DND-41 (cell line): ENCODE data around the gene EPHA8.

Experiments used
- ATAC-seq: fragments of 200-7000 bp; cut with Tn5 transposase; 3 replicates; pipeline ENCODE4 v1.9.1; 2021; ENCODE audit warnings: low read depth; ENCODE audit not compliant: insufficient read depth
- DNase-seq: peaks from one replicate; pipeline ENCODE4 v3.0.0-alpha.2; 2020
- H2AFZ ChIP-seq: 2 replicates; pipeline ENCODE4 v1.6.0; 2012; ENCODE audit warnings: low read depth, low read length
- H3K27ac ChIP-seq: 2 replicates; pipeline ENCODE4 v1.5.1; 2012; ENCODE audit warnings: low read length, inconsistent platforms
- H3K27me3 ChIP-seq: fragments of 200-600 bp; sonication (generic); 2 replicates; pipeline ENCODE4 v1.6.0; 2012; ENCODE audit warnings: low read length, mild to moderate bottlenecking, inconsistent platforms; ENCODE audit not compliant: insufficient read depth, poor library complexity
- H3K36me3 ChIP-seq: 2 replicates; pipeline ENCODE4 v1.5.1; 2012; ENCODE audit warnings: low read length, inconsistent platforms; ENCODE audit not compliant: insufficient read depth
- H3K4me1 ChIP-seq: 2 replicates; pipeline ENCODE4 v1.5.1; 2012; ENCODE audit warnings: mild to moderate bottlenecking, low read length; ENCODE audit not compliant: insufficient read depth
- H3K4me2 ChIP-seq: 2 replicates; pipeline ENCODE4 v1.6.0; 2012; ENCODE audit warnings: mild to moderate bottlenecking, moderate library complexity, low read length, inconsistent platforms; ENCODE audit not compliant: insufficient read depth
- H3K4me3 ChIP-seq, 2 experiments: fragments of 200-600 bp in 1 of 2; shearing (Covaris generic) in 1 of 2; 2 replicates each; pipeline ENCODE4 v1.5.1; 2012 to 2016; ENCODE audit warnings: inconsistent platforms in 2 of 2, low read length in 2 of 2, mild to moderate bottlenecking in 2 of 2, low read depth in 1 of 2, moderate library complexity in 1 of 2
- H3K79me2 ChIP-seq: 2 replicates; pipeline ENCODE4 v1.6.0; 2012; ENCODE audit warnings: low read length, inconsistent platforms; ENCODE audit not compliant: insufficient read depth
- H3K9ac ChIP-seq: 2 replicates; pipeline ENCODE4 v1.6.0; 2012; ENCODE audit warnings: low read depth, mild to moderate bottlenecking, inconsistent platforms, low read length, moderate library complexity
- H3K9me3 ChIP-seq: 2 replicates; pipeline ENCODE4 v1.5.1; 2012; ENCODE audit warnings: low read length, moderate library complexity, mild to moderate bottlenecking, inconsistent platforms; ENCODE audit not compliant: insufficient read depth, severe bottlenecking
- H4K20me1 ChIP-seq: 2 replicates; pipeline ENCODE4 v1.6.0; 2012; ENCODE audit warnings: low read length; ENCODE audit not compliant: insufficient read depth
- EZH2 ChIP-seq: IDR thresholded peaks from 3 replicates; pipeline ENCODE4 v1.6.1; 2012; ENCODE audit warnings: borderline replicate concordance, low read depth, mild to moderate bottlenecking, moderate library complexity, low read length, inconsistent platforms; ENCODE audit not compliant: severe bottlenecking
- TF ChIP-seq, protein P1 (sequence below): IDR thresholded peaks from 2 replicates; pipeline ENCODE4 v1.5.1; 2012; ENCODE audit warnings: borderline replicate concordance, low read length, moderate library complexity, mild to moderate bottlenecking; ENCODE audit not compliant: poor library complexity, severe bottlenecking; ENCODE audit errors: extremely low read depth

The EPHA8 gene

GRCh38 chr1:22518379-22518778, 44.9 kb upstream of the EPHA8 start:
- no peaks in the 10 kb centered on the region for H4K20me1 ChIP-seq
- H3K4me2 ChIP-seq, result no peak overlapping the region
- TF ChIP-seq EZH2, result no peak
- TF ChIP-seq, protein P1, sequence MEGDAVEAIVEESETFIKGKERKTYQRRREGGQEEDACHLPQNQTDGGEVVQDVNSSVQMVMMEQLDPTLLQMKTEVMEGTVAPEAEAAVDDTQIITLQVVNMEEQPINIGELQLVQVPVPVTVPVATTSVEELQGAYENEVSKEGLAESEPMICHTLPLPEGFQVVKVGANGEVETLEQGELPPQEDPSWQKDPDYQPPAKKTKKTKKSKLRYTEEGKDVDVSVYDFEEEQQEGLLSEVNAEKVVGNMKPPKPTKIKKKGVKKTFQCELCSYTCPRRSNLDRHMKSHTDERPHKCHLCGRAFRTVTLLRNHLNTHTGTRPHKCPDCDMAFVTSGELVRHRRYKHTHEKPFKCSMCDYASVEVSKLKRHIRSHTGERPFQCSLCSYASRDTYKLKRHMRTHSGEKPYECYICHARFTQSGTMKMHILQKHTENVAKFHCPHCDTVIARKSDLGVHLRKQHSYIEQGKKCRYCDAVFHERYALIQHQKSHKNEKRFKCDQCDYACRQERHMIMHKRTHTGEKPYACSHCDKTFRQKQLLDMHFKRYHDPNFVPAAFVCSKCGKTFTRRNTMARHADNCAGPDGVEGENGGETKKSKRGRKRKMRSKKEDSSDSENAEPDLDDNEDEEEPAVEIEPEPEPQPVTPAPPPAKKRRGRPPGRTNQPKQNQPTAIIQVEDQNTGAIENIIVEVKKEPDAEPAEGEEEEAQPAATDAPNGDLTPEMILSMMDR, result no peak
- H2AFZ ChIP-seq, result no peak overlapping the region
- H3K4me3 ChIP-seq, result no peak overlapping the region
- no peak overlapping the region for H3K9ac ChIP-seq
- DNase-seq (no peak), ATAC-seq (no peak)
- H3K36me3 ChIP-seq, result peaks cover 89% of the 10 kb centered on the region
- no peaks in the 10 kb centered on the region for H3K9me3 ChIP-seq
- H3K27ac ChIP-seq, result no peak overlapping the region
- no peaks in the 10 kb centered on the region for H3K27me3 ChIP-seq
- H3K79me2 ChIP-seq, result no peaks in the 10 kb centered on the region
- no peaks in the 10 kb centered on the region for H3K4me1 ChIP-seq

- H3K4me3 ChIP-seq, result no peak overlapping the region
- peaks cover 90% of the 10 kb centered on the region for H3K36me3 ChIP-seq
- no peaks in the 10 kb centered on the region for H4K20me1 ChIP-seq
- no peaks in the 10 kb centered on the region for H3K9me3 ChIP-seq
- no peak for ATAC-seq
- DNase-seq, result no peak
- no peak overlapping the region for H3K9ac ChIP-seq
- H2AFZ ChIP-seq, result no peak overlapping the region
- H3K79me2 ChIP-seq, result no peaks in the 10 kb centered on the region
- TF ChIP-seq, protein P1, result no peak
- no peaks in the 10 kb centered on the region for H3K4me1 ChIP-seq
- H3K27me3 ChIP-seq, result no peaks in the 10 kb centered on the region
- H3K4me2 ChIP-seq, result no peak overlapping the region
- H3K27ac ChIP-seq, result no peak overlapping the region
These were observed 42.4 kb upstream of the EPHA8 start for GRCh38 chr1:22520871-22521270.

DNA sequence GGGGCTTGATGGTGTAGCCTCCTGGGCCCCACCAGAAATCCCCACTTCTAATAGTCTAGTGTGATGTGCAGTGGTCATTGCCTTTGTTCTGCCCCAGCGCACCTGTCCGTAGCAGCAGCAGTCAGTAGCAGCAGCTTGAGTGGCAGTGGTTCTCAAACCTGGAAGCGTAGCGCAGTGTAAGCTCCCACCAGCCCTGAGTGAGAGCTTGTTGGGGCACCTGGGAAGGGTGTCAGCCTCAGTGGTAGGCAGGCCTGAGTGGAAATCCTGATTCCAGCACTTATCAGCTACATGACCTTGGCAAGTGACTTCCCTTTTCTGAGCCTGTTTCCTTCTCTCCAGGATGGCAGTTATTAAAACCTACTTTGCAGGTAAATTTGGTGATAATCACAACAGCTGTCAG, 41.6 kb upstream of the EPHA8 start:
- no peak overlapping the region for H3K9ac ChIP-seq
- H3K36me3 ChIP-seq, result peaks cover 93% of the 10 kb centered on the region
- H3K27ac ChIP-seq, result no peak overlapping the region
- DNase-seq (no peak), ATAC-seq (no peak)
- H3K27me3 ChIP-seq, result no peaks in the 10 kb centered on the region
- no peaks in the 10 kb centered on the region for H3K79me2 ChIP-seq
- no peak overlapping the region for H3K4me2 ChIP-seq
- no peaks in the 10 kb centered on the region for H4K20me1 ChIP-seq
- H3K9me3 ChIP-seq, result no peaks in the 10 kb centered on the region
- no peak overlapping the region for H2AFZ ChIP-seq
- no peak overlapping the region for H3K4me3 ChIP-seq
- TF ChIP-seq EZH2, result no peak
- TF ChIP-seq, protein P1, result no peak
- no peaks in the 10 kb centered on the region for H3K4me1 ChIP-seq

DNA sequence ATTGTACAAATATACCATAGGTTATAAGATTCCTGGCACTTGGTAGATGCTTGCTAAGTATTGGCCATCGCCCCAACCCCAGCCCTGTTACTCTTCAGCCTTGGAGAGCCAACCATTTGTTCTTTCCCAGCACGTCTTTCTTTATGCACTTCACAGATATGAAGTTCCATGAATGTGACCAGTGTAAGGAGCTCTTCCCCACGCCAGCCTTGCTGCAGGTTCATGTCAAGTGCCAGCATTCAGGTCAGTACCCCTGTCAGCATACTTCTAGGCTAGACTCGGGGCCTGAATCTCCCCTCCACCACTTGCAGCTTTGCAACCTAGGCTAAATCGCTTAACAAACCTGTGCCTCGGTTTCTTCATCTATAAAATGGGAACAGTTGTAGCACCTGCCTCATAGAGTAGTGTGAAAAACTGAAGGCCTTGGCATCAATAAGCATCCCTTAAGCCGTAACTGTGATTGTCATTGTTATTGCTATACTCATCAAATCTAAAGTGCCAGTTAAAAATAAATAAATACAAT, 41.0 kb upstream of the EPHA8 start:
- no peak overlapping the region for H3K4me2 ChIP-seq
- H3K9me3 ChIP-seq, result no peaks in the 10 kb centered on the region
- no peak overlapping the region for H3K9ac ChIP-seq
- H3K4me1 ChIP-seq, result no peaks in the 10 kb centered on the region
- no peak for DNase-seq
- H2AFZ ChIP-seq, result no peak overlapping the region
- no peak overlapping the region for H3K27ac ChIP-seq
- H4K20me1 ChIP-seq, result no peaks in the 10 kb centered on the region
- H3K27me3 ChIP-seq, result no peaks in the 10 kb centered on the region
- no peak overlapping the region for H3K4me3 ChIP-seq
- no peak for TF ChIP-seq EZH2
- TF ChIP-seq, protein P1, result no peak
- no peak for ATAC-seq
- H3K36me3 ChIP-seq, result peaks cover 93% of the 10 kb centered on the region
- no peaks in the 10 kb centered on the region for H3K79me2 ChIP-seq
